ENCODE results near the gene ESRRA.

- TF ChIP-seq, protein P1, sequence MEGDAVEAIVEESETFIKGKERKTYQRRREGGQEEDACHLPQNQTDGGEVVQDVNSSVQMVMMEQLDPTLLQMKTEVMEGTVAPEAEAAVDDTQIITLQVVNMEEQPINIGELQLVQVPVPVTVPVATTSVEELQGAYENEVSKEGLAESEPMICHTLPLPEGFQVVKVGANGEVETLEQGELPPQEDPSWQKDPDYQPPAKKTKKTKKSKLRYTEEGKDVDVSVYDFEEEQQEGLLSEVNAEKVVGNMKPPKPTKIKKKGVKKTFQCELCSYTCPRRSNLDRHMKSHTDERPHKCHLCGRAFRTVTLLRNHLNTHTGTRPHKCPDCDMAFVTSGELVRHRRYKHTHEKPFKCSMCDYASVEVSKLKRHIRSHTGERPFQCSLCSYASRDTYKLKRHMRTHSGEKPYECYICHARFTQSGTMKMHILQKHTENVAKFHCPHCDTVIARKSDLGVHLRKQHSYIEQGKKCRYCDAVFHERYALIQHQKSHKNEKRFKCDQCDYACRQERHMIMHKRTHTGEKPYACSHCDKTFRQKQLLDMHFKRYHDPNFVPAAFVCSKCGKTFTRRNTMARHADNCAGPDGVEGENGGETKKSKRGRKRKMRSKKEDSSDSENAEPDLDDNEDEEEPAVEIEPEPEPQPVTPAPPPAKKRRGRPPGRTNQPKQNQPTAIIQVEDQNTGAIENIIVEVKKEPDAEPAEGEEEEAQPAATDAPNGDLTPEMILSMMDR (conservative IDR thresholded peaks at IDR 0.05; ENCODE audit: low read length) = no peak
- no peak for TF ChIP-seq EZH2phosphoT487 (IDR thresholded peaks at IDR 0.05; ENCODE audit: borderline replicate concordance, low read depth, low read length)
Observed at GRCh38 chr11:64275031-64275800, 30.1 kb upstream of the ESRRA start.

All from OCI-LY7 (cell line).